Measurements from ENCODE around the gene ACSF3. TPM values are rescaled to one million over a fixed set of nuclear protein-coding genes. Genes with fewer than 3 reads are reported as not detected.
A peak's percentile ranks its signal among the peaks of the same experiment; 100 is the strongest.

Gene ACSF3
- total and polyA plus RNA-seq, 5 experiments from 2014 or later = 21.3 to 64.4 (median 44.7) TPM

DNA sequence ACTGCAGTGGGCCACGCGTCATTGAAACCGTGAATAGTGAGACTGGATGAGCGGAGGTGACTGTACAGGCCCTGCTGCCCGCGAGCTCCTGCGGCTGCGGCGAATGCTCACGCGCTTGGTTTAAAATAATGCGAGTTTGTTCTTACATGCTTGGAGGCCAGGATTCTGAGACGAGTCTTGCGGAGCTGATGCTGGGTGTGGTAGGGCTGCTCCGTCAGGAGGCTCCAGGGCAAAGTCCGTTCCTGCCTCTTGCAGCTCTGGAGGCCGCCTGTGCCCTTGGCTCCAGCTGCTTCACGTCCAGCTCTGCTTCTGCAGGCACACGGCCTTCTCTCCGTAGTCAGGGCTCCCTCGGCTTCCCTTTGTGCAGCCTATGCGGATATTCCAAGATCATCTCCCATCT is 9.5 kb downstream of the ACSF3 start:
- H3K27ac Mint-ChIP-seq = peak overlapping the region in 3 of 10 donors; percentile 22 to 87 (median 60)
- ATAC-seq (no peak), DNase-seq (no peak)
- no peaks in the 10 kb centered on the region for H3K9me3 Mint-ChIP-seq
- peaks cover 18 to 44% (median 22%) of the 10 kb centered on the region in 4 donors for H3K4me1 Mint-ChIP-seq
- peak overlapping the region in 2 of 10 donors; percentile 20 to 30 for H3K4me3 Mint-ChIP-seq
- no peaks in the 10 kb centered on the region for H3K27me3 Mint-ChIP-seq
- peaks cover under 1 to 77% (median 20%) of the 10 kb centered on the region in 3 donors for H3K36me3 Mint-ChIP-seq
- POLR2A ChIA-PET = interaction anchor here (0.8 to 1.5 kb wide), 3 partner anchors 9 to 22 kb away, joined by 4 to 5 read pairs (median 4); partner anchors contain the start of gene ACSF3

DNA sequence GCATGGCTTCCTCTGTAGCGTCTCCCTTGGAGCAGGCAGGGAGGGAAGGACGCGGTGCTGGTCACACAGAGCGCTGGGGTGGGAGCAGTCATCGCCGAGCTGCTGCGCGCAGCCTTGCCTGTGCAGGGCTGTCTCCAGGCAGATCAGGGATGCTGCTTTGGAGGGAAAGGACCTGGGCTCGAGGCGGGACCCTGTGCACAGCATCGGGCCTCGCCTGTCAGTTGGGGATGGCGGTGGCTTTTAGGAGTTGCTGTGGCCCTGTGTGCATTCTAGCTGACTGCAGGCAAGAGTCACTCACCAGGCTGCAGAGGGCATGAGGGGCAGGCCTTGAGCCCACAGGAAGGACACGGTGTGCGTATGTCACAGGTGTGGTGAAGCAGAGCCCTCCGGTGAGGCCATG is 10.1 kb downstream of the ACSF3 start:
- POLR2A ChIA-PET = interaction anchor here (0.8 to 1.5 kb wide), 3 partner anchors 10 to 21 kb away, joined by 4 to 5 read pairs (median 4); partner anchors contain the start of gene ACSF3
- Mint-ChIP-seq H3K4me3 (no peak overlapping the region), H3K27ac (peak overlapping the region in 4 of 10 donors; percentile 10 to 65 (median 27)), H3K4me1 (peaks cover 12 to 38% (median 18%) of the 10 kb centered on the region in 4 donors), H3K9me3 (no peaks in the 10 kb centered on the region), H3K27me3 (no peaks in the 10 kb centered on the region), H3K36me3 (peaks cover 6 to 81% (median 20%) of the 10 kb centered on the region in 3 donors)
- ATAC-seq (no peak), DNase-seq (no peak)

DNA sequence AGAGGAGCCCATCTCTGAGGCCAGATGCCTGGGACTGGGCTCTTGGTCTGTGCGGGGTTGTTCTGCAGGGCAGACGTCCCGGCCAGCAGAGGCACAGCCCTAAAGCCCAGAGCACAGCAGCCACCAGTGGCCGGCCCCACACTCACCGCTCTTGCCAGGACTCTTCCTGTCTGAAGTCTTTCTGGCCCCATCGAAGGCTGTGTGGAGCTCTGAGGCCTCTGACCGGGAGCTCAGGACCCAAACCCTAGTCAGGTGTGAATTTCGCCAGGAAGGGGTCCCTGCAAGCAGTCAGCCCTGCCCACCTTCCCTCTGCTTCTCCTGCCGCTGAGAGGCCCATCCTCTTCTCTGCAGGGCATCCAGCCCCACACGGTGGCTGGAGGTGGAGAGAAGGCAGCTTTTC is 10.7 kb downstream of the ACSF3 start:
- peaks cover 7 to 33% (median 15%) of the 10 kb centered on the region in 4 donors for H3K4me1 Mint-ChIP-seq
- no peak overlapping the region for H3K4me3 Mint-ChIP-seq
- DNase-seq = no peak
- H3K36me3 Mint-ChIP-seq = peaks cover 6 to 80% (median 20%) of the 10 kb centered on the region in 3 donors
- ATAC-seq = no peak
- H3K27ac Mint-ChIP-seq = peak overlapping the region in 3 of 10 donors; percentile 13 to 56 (median 52)
- H3K9me3 Mint-ChIP-seq = no peaks in the 10 kb centered on the region
- POLR2A ChIA-PET = interaction anchor here (1.5 kb wide), 1 partner anchor 12 kb away, joined by 4 read pairs; no protein-coding TSS in a partner anchor
- H3K27me3 Mint-ChIP-seq = no peaks in the 10 kb centered on the region

DNA sequence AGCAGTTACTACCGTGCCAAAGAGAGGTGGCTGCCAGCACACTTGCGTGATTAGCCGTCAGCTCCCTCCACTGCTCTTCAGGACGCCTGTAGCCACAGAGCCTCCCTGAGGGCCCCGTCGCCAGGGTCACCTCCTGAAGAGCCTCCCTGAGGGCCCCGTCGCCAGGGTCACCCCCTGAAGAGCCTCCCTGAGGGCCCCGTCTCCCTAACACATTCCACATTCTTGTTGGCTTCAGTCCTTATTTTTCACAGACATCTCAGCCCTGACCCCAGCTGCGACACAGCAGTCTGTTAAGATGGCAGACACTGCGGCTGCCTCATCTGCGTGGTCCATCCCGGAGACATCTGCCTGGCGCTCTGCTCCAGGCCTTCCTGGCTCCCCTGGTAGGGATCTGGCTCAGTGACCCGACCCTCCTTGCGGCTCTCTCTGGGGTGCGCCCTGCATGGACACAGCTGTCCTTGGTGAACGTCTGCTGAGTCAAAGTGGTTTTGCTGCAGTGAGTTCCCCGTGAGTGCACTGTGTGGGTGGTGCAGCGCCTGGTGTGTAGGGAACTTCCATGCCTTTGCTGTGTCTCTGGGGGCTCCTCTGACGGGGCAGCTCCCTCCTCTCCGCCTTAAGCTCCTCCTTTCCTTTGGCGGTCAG is 11.4 kb downstream of the ACSF3 start:
- no peak for DNase-seq
- H3K27me3 Mint-ChIP-seq = no peaks in the 10 kb centered on the region
- peaks cover 6 to 77% (median 22%) of the 10 kb centered on the region in 3 donors for H3K36me3 Mint-ChIP-seq
- POLR2A ChIA-PET = interaction anchor here (1.5 kb wide), 1 partner anchor 11 kb away, joined by 4 read pairs; no protein-coding TSS in a partner anchor
- ATAC-seq = no peak
- H3K4me1 Mint-ChIP-seq = peaks cover 0 to 27% (median 9%) of the 10 kb centered on the region in 4 donors
- no peaks in the 10 kb centered on the region for H3K9me3 Mint-ChIP-seq
- peak overlapping the region in 2 of 10 donors; percentile 17 to 49 for H3K27ac Mint-ChIP-seq
- no peak overlapping the region for H3K4me3 Mint-ChIP-seq

DNA sequence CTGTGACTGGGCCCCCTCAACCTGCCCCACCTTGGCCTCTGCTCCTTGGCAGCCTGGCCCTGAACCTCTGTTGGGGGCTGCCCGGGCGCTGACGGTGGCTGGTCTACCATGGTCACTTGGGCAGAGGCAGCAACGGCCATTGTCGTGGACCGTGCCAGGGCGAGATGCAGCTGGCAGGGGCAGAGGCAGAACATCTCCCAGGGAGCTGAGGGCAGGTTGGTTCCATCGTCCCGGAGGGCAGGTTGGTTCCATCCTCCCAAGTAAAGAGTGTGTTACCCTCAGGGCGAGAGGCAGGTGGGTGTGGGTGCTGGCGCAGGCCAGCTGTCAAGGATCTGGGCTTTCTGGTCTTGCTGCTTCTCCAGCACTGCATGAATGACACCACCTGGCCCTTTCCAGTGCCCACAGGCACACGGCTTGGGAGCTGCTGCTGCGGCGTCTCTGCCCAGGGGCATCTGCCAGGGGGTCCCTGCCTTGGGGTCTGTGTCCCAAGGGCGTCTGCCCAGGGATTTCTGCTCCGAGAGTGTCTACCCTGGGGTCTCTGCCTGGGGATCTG is 12.0 kb downstream of the ACSF3 start:
- Mint-ChIP-seq H3K9me3 (no peaks in the 10 kb centered on the region), H3K4me3 (no peak overlapping the region), H3K27ac (no peak overlapping the region), H3K4me1 (peaks cover 0 to 22% (median 7%) of the 10 kb centered on the region in 4 donors), H3K27me3 (no peaks in the 10 kb centered on the region), H3K36me3 (peaks cover 6 to 74% (median 22%) of the 10 kb centered on the region in 3 donors)
- no peak for DNase-seq
- ATAC-seq = no peak
- POLR2A ChIA-PET = interaction anchor here (1.0 kb wide), 1 partner anchor 12 kb away, joined by 3 read pairs; the partner anchor contains the start of gene ACSF3

DNA sequence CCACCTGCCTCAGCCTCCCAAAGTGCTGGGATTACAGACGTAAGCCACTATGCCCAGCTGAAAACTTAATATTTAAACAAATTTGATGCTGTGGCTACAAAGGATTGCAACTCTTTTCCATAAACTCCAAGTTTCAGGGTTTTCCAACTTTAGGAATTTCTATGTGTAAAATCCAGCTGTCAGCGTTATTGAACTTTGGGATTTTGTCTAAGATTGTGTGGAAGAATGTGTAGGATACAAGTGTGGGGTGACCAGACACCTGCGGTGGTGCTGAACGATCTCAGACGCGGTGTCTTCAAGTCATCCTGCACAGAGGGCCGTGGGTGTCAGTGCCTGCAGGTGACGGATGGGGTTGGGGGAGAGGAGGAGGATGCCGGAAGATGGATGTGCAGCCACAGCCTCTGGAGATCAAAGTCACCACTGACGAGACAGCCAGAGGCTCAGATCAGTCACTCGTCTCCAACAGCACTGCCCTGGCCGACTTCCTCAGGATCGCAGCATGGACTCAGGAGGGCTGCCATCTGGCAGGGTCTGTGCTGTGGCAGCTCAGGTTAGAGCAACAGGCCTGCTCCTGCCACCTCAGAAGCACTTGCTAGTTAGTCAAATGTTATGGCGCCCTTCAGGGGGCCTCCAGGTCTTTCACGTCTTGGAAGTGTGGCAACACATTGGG is 13.0 kb downstream of the ACSF3 start:
- H3K9me3 Mint-ChIP-seq = no peaks in the 10 kb centered on the region
- no peaks in the 10 kb centered on the region for H3K27me3 Mint-ChIP-seq
- peak overlapping the region in 2 of 10 donors; percentile 40 to 48 for H3K27ac Mint-ChIP-seq
- peaks cover 0 to 14% (median 6%) of the 10 kb centered on the region in 4 donors for H3K4me1 Mint-ChIP-seq
- DNase-seq = no peak
- no peak for ATAC-seq
- POLR2A ChIA-PET = interaction anchor here (1.0 kb wide), 1 partner anchor 13 kb away, joined by 3 read pairs; the partner anchor contains the start of gene ACSF3
- H3K36me3 Mint-ChIP-seq = peaks cover 6 to 66% (median 20%) of the 10 kb centered on the region in 3 donors
- H3K4me3 Mint-ChIP-seq = no peak overlapping the region

DNA sequence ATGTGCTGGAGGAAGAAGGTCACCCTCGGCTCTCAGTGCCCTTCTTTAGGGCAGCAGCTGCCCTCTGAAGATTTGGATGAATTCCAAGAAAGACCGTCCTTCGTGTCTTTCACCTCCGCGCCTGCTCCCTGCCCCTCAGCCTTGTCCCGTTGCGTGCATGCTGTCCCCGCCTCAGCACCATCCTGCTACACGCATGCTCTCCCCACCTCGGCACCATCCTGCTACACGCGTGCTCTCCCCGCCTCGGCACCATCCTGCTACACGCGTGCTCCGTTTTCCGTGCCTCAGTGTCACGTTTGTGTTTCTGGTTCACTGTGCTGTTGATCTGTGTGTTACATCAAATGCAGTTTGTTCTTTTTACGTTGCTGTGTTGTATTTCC is 13.5 kb downstream of the ACSF3 start:
- no peak for DNase-seq
- Mint-ChIP-seq H3K36me3 (peaks cover 6 to 64% (median 18%) of the 10 kb centered on the region in 3 donors), H3K27me3 (no peaks in the 10 kb centered on the region), H3K27ac (peak overlapping the region in 4 of 10 donors; percentile 37 to 79 (median 66)), H3K4me3 (no peak overlapping the region), H3K9me3 (no peaks in the 10 kb centered on the region), H3K4me1 (peaks cover 0 to 12% (median 5%) of the 10 kb centered on the region in 4 donors)
- ATAC-seq = no peak
- POLR2A ChIA-PET = no interaction called here

DNA sequence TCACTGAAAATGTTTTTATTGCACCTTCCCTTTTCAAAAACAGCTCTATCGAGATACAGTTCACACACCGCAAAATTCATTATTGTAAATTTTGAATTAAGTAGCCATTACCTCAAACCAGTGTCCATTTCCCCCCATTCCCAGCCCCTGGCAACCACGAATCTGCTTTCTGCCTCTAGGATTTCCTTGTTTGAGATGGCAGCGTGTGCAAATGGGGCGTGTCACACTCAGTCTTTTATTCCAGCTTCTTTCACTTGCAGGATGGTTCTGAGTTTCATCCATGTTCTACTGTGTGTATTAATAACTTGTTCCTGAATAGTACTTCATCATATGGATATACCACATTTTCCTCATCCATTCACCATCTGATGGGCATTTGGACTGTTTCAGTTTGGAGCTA is 14.8 kb downstream of the ACSF3 start:
- peak overlapping the region in 1 of 10 donors; percentile 27 for H3K27ac Mint-ChIP-seq
- H3K9me3 Mint-ChIP-seq = no peaks in the 10 kb centered on the region
- peaks cover 0 to 8% (median 4%) of the 10 kb centered on the region in 4 donors for H3K4me1 Mint-ChIP-seq
- H3K36me3 Mint-ChIP-seq = peaks cover 6 to 55% (median 12%) of the 10 kb centered on the region in 3 donors
- POLR2A ChIA-PET = no interaction called here
- ATAC-seq = no peak
- H3K27me3 Mint-ChIP-seq = no peaks in the 10 kb centered on the region
- DNase-seq = no peak
- H3K4me3 Mint-ChIP-seq = no peak overlapping the region

DNA sequence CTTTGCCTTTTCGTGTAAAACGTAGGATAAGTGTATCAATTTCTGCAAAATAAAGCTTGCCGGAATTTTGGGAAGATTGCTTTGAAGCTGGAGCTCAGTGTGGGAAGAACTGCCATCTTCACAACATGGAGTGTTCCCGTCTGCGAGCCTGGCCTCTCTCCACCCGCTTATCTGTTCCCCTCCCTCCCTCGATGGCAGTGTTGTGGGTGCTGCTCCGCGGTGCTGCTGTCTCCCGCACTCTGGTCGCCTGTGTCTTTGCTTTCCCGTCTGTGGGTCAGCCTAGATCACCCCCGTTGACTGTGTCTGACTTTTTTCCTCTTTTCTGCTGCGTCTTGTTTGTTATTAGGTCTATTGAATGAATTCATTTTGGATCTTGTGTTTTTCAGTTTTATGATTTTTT is 17.0 kb downstream of the ACSF3 start:
- Mint-ChIP-seq H3K4me1 (peaks cover 19 to 25% (median 20%) of the 10 kb centered on the region in 4 donors), H3K27me3 (no peaks in the 10 kb centered on the region), H3K9me3 (no peaks in the 10 kb centered on the region), H3K36me3 (peaks cover 6 to 39% (median 14%) of the 10 kb centered on the region in 3 donors), H3K27ac (no peak overlapping the region), H3K4me3 (no peak overlapping the region)
- POLR2A ChIA-PET = interaction anchor here (0.8 kb wide), 1 partner anchor 16 kb away, joined by 3 read pairs; no protein-coding TSS in a partner anchor
- DNase-seq (no peak), ATAC-seq (no peak)

DNA sequence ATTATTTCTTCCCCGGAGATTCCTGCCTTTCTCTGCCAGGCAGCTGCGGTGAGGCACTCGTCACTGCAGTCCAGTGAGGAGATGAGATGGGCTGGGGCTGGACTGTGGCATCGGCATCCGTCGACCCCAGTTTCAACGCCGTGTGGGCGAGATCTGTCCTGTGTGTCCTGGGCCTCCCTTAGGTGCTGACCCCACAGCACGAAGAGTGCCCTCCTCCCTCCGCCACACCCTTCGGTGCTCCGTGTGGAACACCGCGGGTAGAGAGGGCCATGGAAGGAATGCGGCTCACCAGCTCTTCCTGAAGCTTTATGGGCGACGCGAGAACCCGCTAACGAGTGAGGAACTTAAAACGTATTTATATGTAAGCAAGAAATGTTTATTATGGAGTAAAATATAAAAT is 17.6 kb downstream of the ACSF3 start:
- Mint-ChIP-seq H3K27me3 (no peaks in the 10 kb centered on the region), H3K36me3 (peaks cover 6 to 33% (median 17%) of the 10 kb centered on the region in 3 donors), H3K4me1 (peaks cover 22 to 32% (median 26%) of the 10 kb centered on the region in 4 donors), H3K27ac (no peak overlapping the region), H3K4me3 (no peak overlapping the region), H3K9me3 (no peaks in the 10 kb centered on the region)
- POLR2A ChIA-PET = no interaction called here
- ATAC-seq (no peak), DNase-seq (no peak)

DNA sequence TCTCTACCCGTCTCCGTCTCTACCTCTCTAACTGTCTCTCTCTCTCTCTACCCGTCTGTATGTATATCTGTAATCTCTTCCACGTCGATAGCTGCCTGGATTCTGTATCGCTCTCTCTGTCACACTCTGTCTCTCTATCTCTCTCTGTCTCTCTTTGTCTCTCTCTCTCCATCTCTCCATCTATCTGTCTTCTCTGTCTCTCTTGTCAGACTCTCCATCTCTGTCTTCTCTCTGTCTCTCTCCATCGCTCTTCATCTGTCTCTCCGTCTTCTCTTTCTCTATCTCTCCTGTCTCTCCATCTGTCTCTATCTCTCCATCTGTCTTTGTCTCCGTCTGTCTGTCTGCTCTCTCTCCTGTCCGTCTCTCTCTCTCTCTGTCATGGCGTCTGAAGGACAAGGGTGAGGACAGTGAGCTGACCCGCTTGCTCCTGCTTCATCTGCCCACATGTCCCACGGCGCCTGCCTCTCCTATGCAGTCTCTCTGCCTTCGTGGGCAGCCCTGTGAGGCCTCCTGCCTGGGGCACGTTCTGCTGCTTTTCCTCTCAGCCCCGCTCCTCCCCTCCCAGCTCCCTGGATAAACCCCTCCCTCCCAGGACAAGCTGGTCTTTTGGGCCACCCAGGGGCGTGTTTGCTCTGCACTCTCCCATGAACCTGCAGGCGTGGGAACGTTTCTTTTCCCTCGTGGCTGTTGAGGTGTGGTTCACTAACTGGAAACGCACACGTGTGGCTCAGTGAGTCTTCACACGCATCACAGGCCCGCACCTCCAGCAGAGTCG is 18.9 kb downstream of the ACSF3 start:
- ATAC-seq (no peak), DNase-seq (peak in 1 of 10 donors; percentile 34)
- H3K9me3 Mint-ChIP-seq = no peaks in the 10 kb centered on the region
- peaks cover 6 to 25% (median 18%) of the 10 kb centered on the region in 3 donors for H3K36me3 Mint-ChIP-seq
- no peaks in the 10 kb centered on the region for H3K27me3 Mint-ChIP-seq
- H3K4me3 Mint-ChIP-seq = no peak overlapping the region
- H3K27ac Mint-ChIP-seq = peak overlapping the region in 1 of 10 donors; percentile 63
- POLR2A ChIA-PET = interaction anchor here (4.4 kb wide), 1 partner anchor 14 kb away, joined by 51 read pairs; no protein-coding TSS in a partner anchor
- peaks cover 18 to 41% (median 37%) of the 10 kb centered on the region in 4 donors for H3K4me1 Mint-ChIP-seq

DNA sequence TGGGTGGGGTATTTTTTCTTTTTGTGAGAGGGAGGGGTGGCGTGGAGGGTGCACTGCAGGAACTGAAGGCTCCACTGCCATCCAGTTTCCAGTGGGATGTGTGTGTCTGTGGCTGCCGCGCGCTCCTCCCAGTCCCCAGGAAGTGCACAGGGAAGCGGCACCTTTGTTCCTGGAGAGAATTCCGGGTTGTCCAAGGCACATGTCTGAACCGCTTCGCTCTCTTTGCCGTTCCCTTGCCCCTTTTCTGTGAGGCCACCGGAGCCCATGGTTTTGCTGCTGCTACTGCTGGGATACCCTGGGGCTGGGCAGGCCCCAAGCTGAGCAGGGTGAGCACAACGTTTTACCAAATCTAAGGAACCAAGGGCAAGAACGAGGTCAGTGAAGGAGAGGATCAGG is 19.5 kb downstream of the ACSF3 start:
- Mint-ChIP-seq H3K4me3 (no peak overlapping the region), H3K36me3 (peaks cover 5 to 25% (median 19%) of the 10 kb centered on the region in 3 donors), H3K27me3 (no peaks in the 10 kb centered on the region), H3K4me1 (peaks cover 17 to 41% (median 39%) of the 10 kb centered on the region in 4 donors), H3K27ac (peak overlapping the region in 6 of 10 donors; percentile 5 to 79 (median 44)), H3K9me3 (no peaks in the 10 kb centered on the region)
- ATAC-seq (no peak), DNase-seq (peak in 1 of 10 donors; percentile 35)
- POLR2A ChIA-PET = interaction anchor here (0.6 to 4.4 kb wide), 2 partner anchors 15 to 801 kb away, joined by 3 to 51 read pairs; no protein-coding TSS in a partner anchor
